Left ventricle myocardium inferior (tissue), 1 donor: ENCODE data around the gene NEMP2. TPM values are rescaled to one million over a fixed set of nuclear protein-coding genes. Genes with fewer than 3 reads are reported as not detected.
"Not testable (repeated sequence)": the region's sequence is repeated elsewhere in the genome, so short reads cannot be mapped to it uniquely, and the experiment has no call there.

Experiments
- DNase-seq: peaks from one replicate; pipeline ENCODE4 v3.0.0-alpha.2; 2020
- H3K27ac ChIP-seq: fragments of 200-600 bp; replicated peaks from 2 replicates; pipeline ENCODE4 v1.8.0; 2021
- H3K27me3 ChIP-seq: fragments of 200-600 bp; 2 replicates; pipeline ENCODE4 v1.8.0; 2021; ENCODE audit warnings: low read depth
- H3K36me3 ChIP-seq: fragments of 200-600 bp; 2 replicates; pipeline ENCODE4 v1.8.0; 2021
- H3K4me1 ChIP-seq: fragments of 200-600 bp; 2 replicates; pipeline ENCODE4 v1.8.0; 2021
- H3K4me3 ChIP-seq: fragments of 200-600 bp; 2 replicates; pipeline ENCODE4 v1.8.0; 2021; ENCODE audit warnings: mild to moderate bottlenecking, moderate library complexity
- H3K9me3 ChIP-seq: fragments of 200-600 bp; replicated peaks from 2 replicates; pipeline ENCODE4 v1.8.0; 2021
- CTCF ChIP-seq: fragments of 200-600 bp; IDR thresholded peaks from 2 replicates; pipeline ENCODE4 v1.8.0; 2021; ENCODE audit warnings: antibody characterized with exemption, mild to moderate bottlenecking, borderline replicate concordance
- intact Hi-C: fragments of 100-400 bp; cut with micrococcal nuclease; formaldehyde crosslinking; loops from one replicate; pipeline ENCODE4 v1.11.0; 2022
- total RNA-seq: library from RNA; stranded (reverse); fragmentation: NEBNext Ultra II Directional; extraction: Animal tissue kit (Norgen Biotek cat#: 25700); gene quantifications from one replicate; pipeline ENCODE4 v1.2.1, GENCODE V29; 2021
- donor health status: DM: no; HTN: yes; CAD: no; lungs with severe emphysema.

Gene NEMP2
- total RNA-seq, 1 donor from 2014 or later: 1.5 TPM

GRCh38 chr2:190469771-190470170, 64.8 kb downstream of the NEMP2 start:
- peak overlapping the region; percentile 90 for H3K27ac ChIP-seq
- peaks cover 63% of the 10 kb centered on the region for H3K4me1 ChIP-seq
- H3K9me3 ChIP-seq: peaks cover 9% of the 10 kb centered on the region
- no peak for DNase-seq
- H3K4me3 ChIP-seq: peak overlapping the region; percentile 33
- TF ChIP-seq CTCF: no peak
- intact Hi-C loops: loop anchor here (5.0 kb wide), 1 partner anchor 57 kb away; no protein-coding TSS in a partner anchor
- peaks cover 9% of the 10 kb centered on the region for H3K36me3 ChIP-seq
- no peaks in the 10 kb centered on the region for H3K27me3 ChIP-seq

- Histone ChIP-seq H3K4me3 (peak overlapping the region; percentile 33), H3K27me3 (no peaks in the 10 kb centered on the region), H3K4me1 (peaks cover 69% of the 10 kb centered on the region), H3K36me3 (peaks cover 9% of the 10 kb centered on the region), H3K9me3 (peaks cover 9% of the 10 kb centered on the region), H3K27ac (peak overlapping the region; percentile 90)
- peak; percentile 74 for DNase-seq
- no peak for TF ChIP-seq CTCF
- intact Hi-C loops: loop anchor here (5.0 kb wide), 1 partner anchor 57 kb away; no protein-coding TSS in a partner anchor
Observed at GRCh38 chr2:190468814-190469569, 65.5 kb downstream of the NEMP2 start.

GRCh38 chr2:190468354-190468753, 66.2 kb downstream of the NEMP2 start:
- intact Hi-C loops: loop anchor here (5.0 kb wide), 1 partner anchor 56 kb away; no protein-coding TSS in a partner anchor
- not testable (repeated sequence) for H3K27me3 ChIP-seq, H3K9me3 ChIP-seq, H3K4me3 ChIP-seq, H3K36me3 ChIP-seq, DNase-seq
- peaks cover 69% of the 10 kb centered on the region for H3K4me1 ChIP-seq
- peak overlapping the region; percentile 90 for H3K27ac ChIP-seq

GRCh38 chr2:190467575-190468083, 66.9 kb downstream of the NEMP2 start:
- intact Hi-C loops: loop anchor here (5.0 kb wide), 1 partner anchor 55 kb away; no protein-coding TSS in a partner anchor

GRCh38 chr2:190466819-190467446, 67.6 kb downstream of the NEMP2 start:
- intact Hi-C loops: loop anchor here (5.0 kb wide), 1 partner anchor 55 kb away; no protein-coding TSS in a partner anchor
- Histone ChIP-seq H3K4me1 (peaks cover 69% of the 10 kb centered on the region), H3K4me3 (peak overlapping the region; percentile 20), H3K27me3 (no peaks in the 10 kb centered on the region), H3K27ac (peak overlapping the region; percentile 90), H3K9me3 (peaks cover 6% of the 10 kb centered on the region), H3K36me3 (peaks cover 9% of the 10 kb centered on the region)
- no peak for DNase-seq
- TF ChIP-seq CTCF: no peak

More at GRCh38 chr2:190467575-190468083, 66.9 kb downstream of the NEMP2 start:
- Histone ChIP-seq H3K27me3 (no peaks in the 10 kb centered on the region), H3K27ac (peak overlapping the region; percentile 90), H3K4me3 (peak overlapping the region; percentile 20), H3K4me1 (peaks cover 69% of the 10 kb centered on the region), H3K9me3 (peaks cover 6% of the 10 kb centered on the region), H3K36me3 (peaks cover 9% of the 10 kb centered on the region)
- TF ChIP-seq CTCF: no peak
- DNase-seq: no peak
